ENCODE results near the gene ADAMTS10.

GRCh38 chr19:8618751-8619150 lies 8.2 kb upstream of the ADAMTS10 start:
- TF ChIP-seq CTCF (IDR thresholded peaks at IDR 0.05; ENCODE audit: control extremely low read depth in 1 of 3, insufficient read depth in 1 of 3, low read depth in 1 of 3, low read length in 3 of 3) = no peak
- TF ChIP-seq EZH2 (IDR thresholded peaks at IDR 0.05; ENCODE audit: low read depth, low read length, severe bottlenecking) = no peak
- no peak for TF ChIP-seq E2F6 (IDR thresholded peaks at IDR 0.05)
